HG03103 (cell line): ENCODE measurements around the gene MYL4.
"Not testable (repeated sequence)": the region's sequence is repeated elsewhere in the genome, so short reads cannot be mapped to it uniquely, and the experiment has no call there.

Experiments used
- ATAC-seq: cut with Tn5 transposase; IDR thresholded peaks from one replicate; pipeline ENCODE4 v1.9.1; 2021; ENCODE audit warnings: low read depth; ENCODE audit not compliant: unreplicated experiment

Gene MYL4

GRCh38 chr17:47192554-47192953, 16.6 kb upstream of the MYL4 start:
- ATAC-seq = no peak

GRCh38 chr17:47193931-47194511, 15.1 kb upstream of the MYL4 start:
- no peak for ATAC-seq

- ATAC-seq = no peak
Measured at GRCh38 chr17:47197821-47198220, 11.3 kb upstream of the MYL4 start.

- no peak for ATAC-seq
Measured at GRCh38 chr17:47199627-47200324, 9.4 kb upstream of the MYL4 start.

GRCh38 chr17:47200325-47200664, 8.9 kb upstream of the MYL4 start:
- ATAC-seq = no peak

- ATAC-seq = no peak
Measured at GRCh38 chr17:47201166-47201565, 8.0 kb upstream of the MYL4 start.

- no peak for ATAC-seq
Measured at GRCh38 chr17:47203984-47204721, 5.0 kb upstream of the MYL4 start.

GRCh38 chr17:47204722-47205418, 4.3 kb upstream of the MYL4 start:
- ATAC-seq = no peak

GRCh38 chr17:47205419-47205963, 3.7 kb upstream of the MYL4 start:
- ATAC-seq = no peak

- ATAC-seq = no peak
Measured at GRCh38 chr17:47207143-47208067, 1.7 kb upstream of the MYL4 start.

- no peak for ATAC-seq
Measured at GRCh38 chr17:47209499-47209898, 351 bp downstream of the MYL4 start.

GRCh38 chr17:47210105-47210504, 957 bp downstream of the MYL4 start:
- no peak for ATAC-seq

GRCh38 chr17:47210779-47211178, 1.6 kb downstream of the MYL4 start:
- ATAC-seq = no peak

GRCh38 chr17:47212458-47212857, 3.3 kb downstream of the MYL4 start:
- ATAC-seq = no peak

GRCh38 chr17:47213540-47213939, 4.4 kb downstream of the MYL4 start:
- no peak for ATAC-seq

- ATAC-seq = no peak
Measured at GRCh38 chr17:47214931-47215330, 5.8 kb downstream of the MYL4 start.

GRCh38 chr17:47216821-47217220, 7.7 kb downstream of the MYL4 start:
- ATAC-seq = not testable (repeated sequence)

GRCh38 chr17:47217279-47217678, 8.1 kb downstream of the MYL4 start:
- not testable (repeated sequence) for ATAC-seq

GRCh38 chr17:47218896-47219430, 9.8 kb downstream of the MYL4 start:
- no peak for ATAC-seq
